GM12878 (cell line): ENCODE measurements around the gene NAALADL2. TPM values are rescaled to one million over a fixed set of nuclear protein-coding genes. Genes with fewer than 3 reads are reported as not detected.

Experiments
- ATAC-seq: fragments of 200-7000 bp; cut with Tn5 transposase; 3 replicates; pipeline ENCODE4 v1.9.1; 2020; ENCODE audit warnings: mild to moderate bottlenecking, moderate library complexity
- BruUV-seq: library from RNA; stranded (reverse); fragments of 400-500 nt; replicated peaks from 2 replicates; lab custom pipeline; 2021; lab: Mats Ljungman, UMichigan
- CTCF ChIA-PET: fragments of 300-600 bp; sonication (Branson Sonifier 250); formaldehyde crosslinking; extraction: SDS; loops from one replicate; lab custom pipeline; 2021; ENCODE audit warnings: inconsistent platforms; lab: Yijun Ruan, JAX
- POLR2A ChIA-PET: fragments of 350-600 bp; formaldehyde crosslinking; extraction: SDS; loops from one replicate; lab custom pipeline; 2021; ENCODE audit warnings: inconsistent platforms; lab: Charles Lee
- RAD21 ChIA-PET: fragments of 300-600 bp; sonication (Branson Sonifier 250); formaldehyde crosslinking; loops from one replicate; lab custom pipeline; 2023; ENCODE audit warnings: antibody characterized with exemption; ENCODE audit not compliant: unreplicated experiment; lab: Charles Lee
- SMC1A ChIA-PET: fragments of 300-600 bp; sonication (Branson Sonifier 250); formaldehyde crosslinking; loops from one replicate; lab custom pipeline; 2023; ENCODE audit not compliant: unreplicated experiment, uncharacterized antibody; lab: Charles Lee
- DNase-seq: peaks from one replicate; pipeline ENCODE4 v3.0.0-alpha.2; 2011; ENCODE audit warnings: low read depth, low spot score
- FAIRE-seq: peaks from 3 replicates; lab custom pipeline; 2011; peaks lifted over from hg19 to GRCh38; lab: Jason Lieb, UNC
- H2AFZ ChIP-seq: 2 replicates; pipeline ENCODE4 v1.6.0; 2011; ENCODE audit warnings: low read depth, low read length, control low read depth; ENCODE audit not compliant: control insufficient read depth
- H3K27ac ChIP-seq: 2 replicates; pipeline ENCODE4 v1.5.1; 2011; ENCODE audit warnings: control low read depth; ENCODE audit not compliant: control insufficient read depth, insufficient read depth
- H3K27me3 ChIP-seq, 2 experiments: replicated peaks in 1 of 2; 2 replicates each; pipeline versions ENCODE4 v1.6.0 to v1.6.1; 2011; ENCODE audit warnings: low read length in 1 of 2; ENCODE audit not compliant: control insufficient read depth in 2 of 2, insufficient read depth in 2 of 2
- H3K36me3 ChIP-seq, 2 experiments: 2 replicates each; pipeline ENCODE4 v1.5.1; 2011; ENCODE audit warnings: low read length in 1 of 2; ENCODE audit not compliant: control insufficient read depth in 2 of 2, insufficient read depth in 2 of 2
- H3K4me1 ChIP-seq: 2 replicates; pipeline ENCODE4 v1.6.1; 2011; ENCODE audit warnings: mild to moderate bottlenecking, low read length, moderate library complexity, mixed read lengths; ENCODE audit not compliant: control insufficient read depth, insufficient read depth
- H3K4me2 ChIP-seq: 2 replicates; pipeline ENCODE4 v1.6.0; 2011; ENCODE audit warnings: control low read depth; ENCODE audit not compliant: control insufficient read depth, insufficient read depth
- H3K4me3 ChIP-seq: fragments of 200-600 bp; sonication (generic); 2 replicates; pipeline ENCODE4 v1.5.1; 2016
- H3K79me2 ChIP-seq: 2 replicates; pipeline ENCODE4 v1.6.0; 2011; ENCODE audit warnings: low read length; ENCODE audit not compliant: control insufficient read depth, insufficient read depth
- H3K9ac ChIP-seq: 2 replicates; pipeline ENCODE4 v1.8.0; 2011; ENCODE audit warnings: low read length, control low read depth, mixed read lengths; ENCODE audit not compliant: control insufficient read depth, insufficient read depth
- H3K9me3 ChIP-seq: replicated peaks from 3 replicates; pipeline ENCODE4 v1.5.1; 2011; ENCODE audit warnings: mild to moderate bottlenecking, low read length; ENCODE audit not compliant: control insufficient read depth, insufficient read depth
- H4K20me1 ChIP-seq: 2 replicates; pipeline ENCODE4 v1.6.0; 2011; ENCODE audit not compliant: control insufficient read depth, insufficient read depth
- BRCA1 ChIP-seq: IDR thresholded peaks from 2 replicates; pipeline ENCODE4 v1.6.1; 2011; ENCODE audit warnings: low read depth, low read length, improper control_type of control experiment
- CREB1 ChIP-seq: IDR thresholded peaks from 2 replicates; pipeline ENCODE4 v1.6.1; 2012; ENCODE audit warnings: low read depth, mild to moderate bottlenecking, inconsistent platforms
- ETV6 ChIP-seq, 2 experiments: fragments of 450-650 bp in 1 of 2; IDR thresholded peaks in 1 of 2; conservative IDR thresholded peaks in 1 of 2; 2 replicates each; pipeline ENCODE4 v1.6.1; 2014; ENCODE audit warnings: antibody characterized with exemption in 1 of 2, borderline replicate concordance in 1 of 2, low read depth in 1 of 2, mild to moderate bottlenecking in 1 of 2, moderate library complexity in 1 of 2
- FOS ChIP-seq: IDR thresholded peaks from 3 replicates; pipeline ENCODE4 v1.6.1; 2011; ENCODE audit warnings: borderline replicate concordance; ENCODE audit not compliant: insufficient read length; ENCODE audit errors: extremely low read depth
- MEF2A ChIP-seq: IDR thresholded peaks from 2 replicates; pipeline ENCODE4 v1.6.1; 2011; ENCODE audit warnings: low read depth, mild to moderate bottlenecking, low read length, moderate library complexity; ENCODE audit not compliant: insufficient read depth
- POLR2A ChIP-seq: IDR thresholded peaks from 2 replicates; pipeline ENCODE4 v1.6.1; 2011; ENCODE audit warnings: low read depth, mild to moderate bottlenecking, low read length
- POU2F2 ChIP-seq: IDR thresholded peaks from 3 replicates; pipeline ENCODE4 v1.6.1; 2011; ENCODE audit warnings: low read depth, mild to moderate bottlenecking, low read length, borderline replicate concordance
- RAD51 ChIP-seq: fragments of 450-650 bp; IDR thresholded peaks from 2 replicates; pipeline ENCODE4 v1.6.1; 2016; ENCODE audit warnings: moderate library complexity, mild to moderate bottlenecking, inconsistent platforms
- RCOR1 ChIP-seq: conservative IDR thresholded peaks from 2 replicates; pipeline ENCODE4 v1.6.1; 2012; ENCODE audit warnings: low read depth, low read length, improper control_type of control experiment
- SMAD5 ChIP-seq: IDR thresholded peaks from 2 replicates; pipeline ENCODE4 v1.6.1; 2016; ENCODE audit warnings: antibody characterized with exemption, low read depth
- SMC3 ChIP-seq: IDR thresholded peaks from 2 replicates; pipeline ENCODE4 v1.6.1; 2011; ENCODE audit warnings: low read length, improper control_type of control experiment, borderline replicate concordance
- SREBF1 ChIP-seq: IDR thresholded peaks from 2 replicates; pipeline ENCODE4 v1.6.1; 2012; ENCODE audit warnings: mild to moderate bottlenecking, low read length
- TARDBP ChIP-seq: IDR thresholded peaks from 2 replicates; pipeline ENCODE4 v1.6.1; 2016; ENCODE audit warnings: borderline replicate concordance
- WGBS: methylation state at CpG from one replicate; pipeline ENCODE4 v1.1.6; 2016; ENCODE audit warnings: low lambda C conversion rate; ENCODE audit not compliant: insufficient replicate concordance, insufficient coverage; ENCODE audit errors: missing lambda C conversion rate; 5-methylcytosine and 5-hydroxymethylcytosine counted together
- in situ Hi-C: fragments of 300-500 bp; cut with MboI; formaldehyde crosslinking; loops from 9 replicates; pipeline ENCODE4 v1.14.3; 2018; ENCODE audit warnings: mixed read lengths
- intact Hi-C: fragments of 100-400 bp; cut with micrococcal nuclease; formaldehyde crosslinking; loops from one replicate; pipeline ENCODE4 v1.14.2; 2022; ENCODE audit not compliant: unreplicated experiment
- polyA plus RNA-seq, 11 experiments: library from polyadenylated mRNA; depleted of rRNA in 4 of 11; unstranded in 6 of 11; stranded (reverse) in 5 of 11; fragments of >200 nt; fragmentation: Nextera tagmentation in 4 of 11; fragmentation: Illumina TruSeq in 1 of 11; extraction: Ambion mirVana in 4 of 11; extraction: Trizol in 1 of 11; gene quantifications; 1 replicate in 1 of 11; 2 replicates in 10 of 11; pipeline versions ENCODE4 v1.2.1 to v1.2.3, GENCODE V29; 2011 to 2016; ENCODE audit warnings: inconsistent platforms in 2 of 11, missing spikeins in 2 of 11, low read depth in 1 of 11
- total RNA-seq, 4 experiments: library from RNA; depleted of rRNA in 3 of 4; stranded (reverse); fragments of >200 nt in 3 of 4; fragmentation: Illumina TruSeq in 1 of 4; extraction: Trizol in 1 of 4; gene quantifications; 2 replicates each; pipeline versions ENCODE4 v1.2.1 to v1.2.3, GENCODE V29; 2013 to 2021

NAALADL2 gene
- total and polyA plus RNA-seq, 10 of the 15 experiments (the other 5 are each of a cell fraction or from before 2014, with no cell fraction given), result 0.06 to 10.8 (median 0.46) TPM

DNA sequence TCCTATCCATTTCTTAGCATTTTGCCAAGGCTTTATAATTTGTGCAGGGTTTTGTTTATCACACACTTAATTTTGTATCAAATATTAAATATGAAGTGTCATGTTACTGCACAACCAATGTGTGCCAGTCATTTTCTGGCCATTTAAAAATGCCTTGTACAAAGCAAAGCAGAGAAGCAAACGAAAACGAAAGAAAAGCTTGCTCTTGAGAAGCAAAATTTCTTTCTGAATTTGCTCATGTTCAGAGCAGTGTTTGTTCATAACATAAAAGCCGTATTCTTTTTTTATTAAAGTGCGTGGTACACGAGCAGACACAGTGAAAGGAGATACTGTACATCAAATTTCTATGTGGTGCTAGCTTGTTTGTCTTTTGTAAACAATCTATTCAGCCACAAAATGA is 792.6 kb downstream of the NAALADL2 start:
- ChIA-PET CTCF (no interaction called here), POLR2A (no interaction called here), SMC1A (interaction anchor here (0.5 kb wide), 1 partner anchor 186 kb away, joined by 3 read pairs; no protein-coding TSS in a partner anchor), RAD21 (no interaction called here)
- ATAC-seq (no peak), FAIRE-seq (no peak), DNase-seq (no peak)
- no TSS peak for BruUV-seq
- Histone ChIP-seq H3K36me3 (no peaks in the 10 kb centered on the region), H2AFZ (no peak overlapping the region), H3K4me1 (no peaks in the 10 kb centered on the region), H3K4me2 (no peak overlapping the region), H3K9me3 (no peaks in the 10 kb centered on the region), H3K27ac (no peak overlapping the region), H4K20me1 (no peaks in the 10 kb centered on the region), H3K79me2 (no peaks in the 10 kb centered on the region), H3K9ac (no peak overlapping the region), H3K27me3 (no peaks in the 10 kb centered on the region), H3K4me3 (no peak overlapping the region)
- 4% methylated on average over 5 of the region's 5 CpGs for WGBS
- in situ Hi-C loops (no loop called here), intact Hi-C loops (no loop called here)
- no peak for TF ChIP-seq POLR2A
- TF ChIP-seq SMAD5, result no peak
- no peak for TF ChIP-seq CREB1
- no peak for TF ChIP-seq MEF2A
- TF ChIP-seq ETV6 (conservative IDR thresholded peaks at IDR 0.05 in 1 of 2, IDR thresholded peaks at IDR 0.05 in 1 of 2; ENCODE audit: borderline replicate concordance in 1 of 2, low read depth in 1 of 2), result no peak
- TF ChIP-seq SREBF1, result no peak
- no peak for TF ChIP-seq RCOR1

DNA sequence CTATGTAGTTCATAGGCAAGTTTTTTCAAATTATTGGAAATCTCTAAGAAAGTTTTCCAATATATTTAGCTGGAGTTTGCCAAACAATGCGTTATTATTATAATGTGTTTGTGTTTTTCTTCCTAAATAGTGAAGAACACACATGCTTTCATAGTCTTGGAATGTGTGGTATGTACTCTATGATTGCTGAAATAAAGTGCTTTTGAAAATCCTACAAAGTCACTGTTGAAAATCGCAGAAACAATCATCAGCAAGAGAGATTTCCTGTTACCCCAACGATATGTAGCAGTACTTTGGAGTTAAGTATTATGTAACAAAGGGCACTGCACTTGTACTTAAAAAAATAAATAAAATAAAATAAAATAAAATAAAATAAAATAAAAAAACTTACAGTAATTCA is 796.2 kb downstream of the NAALADL2 start:
- BruUV-seq, result no TSS peak
- WGBS, result 14% methylated on average over 3 of the region's 3 CpGs
- CTCF ChIA-PET, result no interaction called here
- no peak for TF ChIP-seq SMC3
- TF ChIP-seq TARDBP, result no peak
- TF ChIP-seq FOS, result no peak
- TF ChIP-seq BRCA1, result no peak
- TF ChIP-seq RAD51, result no peak
- no peak for TF ChIP-seq POU2F2
- intact Hi-C loops (no loop called here), in situ Hi-C loops (no loop called here)
- Histone ChIP-seq H3K79me2 (no peaks in the 10 kb centered on the region), H3K4me3 (no peak overlapping the region), H2AFZ (no peak overlapping the region), H3K4me2 (no peak overlapping the region), H3K9me3 (no peaks in the 10 kb centered on the region), H3K27ac (no peak overlapping the region), H3K36me3 (no peaks in the 10 kb centered on the region), H3K9ac (no peak overlapping the region), H4K20me1 (no peaks in the 10 kb centered on the region), H3K4me1 (no peaks in the 10 kb centered on the region), H3K27me3 (no peaks in the 10 kb centered on the region)
- RAD21 ChIA-PET, result no interaction called here
- POLR2A ChIA-PET, result interaction anchor here (0.7 kb wide), 1 partner anchor 274 kb away, joined by 3 read pairs; no protein-coding TSS in a partner anchor
- no peak for FAIRE-seq
- DNase-seq, result no peak
- no peak for ATAC-seq
- SMC1A ChIA-PET, result no interaction called here
